SU-DHL-6 (cell line): Measurements from ENCODE around the gene TMCC1.

Experiments used
- H2AFZ ChIP-seq: fragments of 200-600 bp; sonication (generic); 2 replicates; pipeline ENCODE4 v1.6.1; 2014; ENCODE audit warnings: low read depth, mild to moderate bottlenecking, moderate library complexity, mixed read lengths, antibody characterized with exemption, low read length; ENCODE audit not compliant: severe bottlenecking
- H3F3A ChIP-seq: fragments of 200-600 bp; shearing (Covaris generic); 2 replicates; pipeline ENCODE4 v1.6.0; 2016; ENCODE audit warnings: antibody characterized with exemption, mild to moderate bottlenecking; ENCODE audit not compliant: insufficient read depth
- H3K27ac ChIP-seq: fragments of 200-600 bp; sonication (generic); 2 replicates; pipeline ENCODE4 v1.5.1; 2016; ENCODE audit warnings: low read depth, mild to moderate bottlenecking, low read length, moderate library complexity, mixed read lengths
- H3K27me3 ChIP-seq: fragments of 200-600 bp; sonication (generic), shearing (Covaris generic); 2 replicates; pipeline ENCODE4 v1.6.0; 2014; ENCODE audit warnings: mild to moderate bottlenecking, low read length
- H3K36me3 ChIP-seq: fragments of 200-600 bp; sonication (generic); 2 replicates; pipeline ENCODE4 v1.6.1; 2014; ENCODE audit warnings: mild to moderate bottlenecking, low read length, mixed read lengths
- H3K4me2 ChIP-seq: fragments of 300-600, 200-600 bp; shearing (Covaris generic), sonication (generic); 2 replicates; pipeline ENCODE4 v1.6.0; 2014; ENCODE audit warnings: low read length, low read depth, mild to moderate bottlenecking; ENCODE audit not compliant: poor library complexity, severe bottlenecking
- H3K4me3 ChIP-seq: fragments of 200-600 bp; sonication (generic); 2 replicates; pipeline ENCODE4 v1.5.1; 2014; ENCODE audit warnings: antibody characterized with exemption, low read length, mild to moderate bottlenecking, mixed read lengths; ENCODE audit not compliant: insufficient read depth, poor library complexity, severe bottlenecking
- H3K79me2 ChIP-seq: fragments of 200-600 bp; sonication (generic); 2 replicates; pipeline ENCODE4 v1.6.1; 2014; ENCODE audit warnings: mild to moderate bottlenecking, low read length, moderate library complexity; ENCODE audit not compliant: insufficient read depth
- H3K9ac ChIP-seq: fragments of 200-600 bp; sonication (generic); 2 replicates; pipeline ENCODE4 v1.7.0; 2014; ENCODE audit warnings: mild to moderate bottlenecking, low read length
- H3K9me2 ChIP-seq: fragments of 200-600 bp; sonication (generic); replicated peaks from 2 replicates; pipeline ENCODE4 v1.6.1; 2014; ENCODE audit warnings: low read length; ENCODE audit not compliant: insufficient read depth
- H3K9me3 ChIP-seq: fragments of 200-600 bp; sonication (generic); 2 replicates; pipeline ENCODE4 v1.6.1; 2014; ENCODE audit warnings: low read length, mixed read lengths; ENCODE audit not compliant: insufficient read depth
- H4K20me1 ChIP-seq: fragments of 200-600 bp; sonication (generic); 2 replicates; pipeline ENCODE4 v1.6.1; 2014; ENCODE audit warnings: low read depth, mild to moderate bottlenecking, antibody characterized with exemption, low read length, moderate library complexity, mixed read lengths
- CTCF ChIP-seq: fragments of 200-600 bp; sonication (generic); IDR thresholded peaks from one replicate; pipeline ENCODE4 v1.5.1; 2017; ENCODE audit warnings: antibody characterized with exemption, mild to moderate bottlenecking, low read length, moderate library complexity; ENCODE audit not compliant: insufficient read depth, poor library complexity, severe bottlenecking
- EZH2phosphoT487 ChIP-seq: fragments of 200-600 bp; sonication (generic), shearing (Covaris generic); conservative IDR thresholded peaks from 2 replicates; pipeline ENCODE4 v1.6.1; 2018; ENCODE audit warnings: mild to moderate bottlenecking, antibody characterized with exemption, low read length, moderate library complexity, mixed read lengths

TMCC1 gene

GRCh38 chr3:129600348-129600747 is 293.2 kb downstream of the TMCC1 start:
- Histone ChIP-seq H4K20me1 (no peaks in the 10 kb centered on the region), H3K79me2 (no peaks in the 10 kb centered on the region), H3K27ac (no peak overlapping the region), H3K9me3 (no peaks in the 10 kb centered on the region), H3K36me3 (no peaks in the 10 kb centered on the region), H3K9me2 (no peaks in the 10 kb centered on the region), H3F3A (no peaks in the 10 kb centered on the region), H3K4me3 (no peak overlapping the region), H3K9ac (no peak overlapping the region), H2AFZ (no peak overlapping the region), H3K27me3 (no peaks in the 10 kb centered on the region), H3K4me2 (no peak overlapping the region)
- TF ChIP-seq CTCF (no peak), EZH2phosphoT487 (no peak)

DNA sequence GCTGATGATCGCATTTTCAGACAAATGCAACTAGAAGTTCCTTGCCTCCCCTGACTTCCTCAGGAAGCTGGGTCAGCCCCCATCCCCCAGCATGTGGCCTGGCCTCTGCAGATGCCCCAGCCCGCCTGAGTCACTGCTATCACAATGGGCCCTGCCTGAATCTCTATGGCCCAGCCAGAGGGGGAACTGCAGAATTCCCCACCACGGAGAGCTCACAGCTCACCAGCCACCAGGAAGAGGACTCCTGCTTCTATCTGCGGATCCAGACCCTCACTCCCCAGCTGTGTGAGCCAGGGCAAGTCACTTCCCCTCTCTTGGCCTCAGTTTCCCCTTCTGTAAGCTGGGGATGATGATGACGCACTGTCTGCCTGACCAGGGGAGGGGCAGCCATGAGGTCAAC is 293.9 kb downstream of the TMCC1 start:
- Histone ChIP-seq H3K9ac (no peak overlapping the region), H3K79me2 (no peaks in the 10 kb centered on the region), H3K27ac (no peak overlapping the region), H3K4me3 (no peak overlapping the region), H3K36me3 (no peaks in the 10 kb centered on the region), H3K27me3 (no peaks in the 10 kb centered on the region), H2AFZ (no peak overlapping the region), H3K9me3 (no peaks in the 10 kb centered on the region), H3K9me2 (no peaks in the 10 kb centered on the region), H3F3A (no peaks in the 10 kb centered on the region), H4K20me1 (no peaks in the 10 kb centered on the region), H3K4me2 (no peak overlapping the region)
- no peak for TF ChIP-seq CTCF
- no peak for TF ChIP-seq EZH2phosphoT487

DNA sequence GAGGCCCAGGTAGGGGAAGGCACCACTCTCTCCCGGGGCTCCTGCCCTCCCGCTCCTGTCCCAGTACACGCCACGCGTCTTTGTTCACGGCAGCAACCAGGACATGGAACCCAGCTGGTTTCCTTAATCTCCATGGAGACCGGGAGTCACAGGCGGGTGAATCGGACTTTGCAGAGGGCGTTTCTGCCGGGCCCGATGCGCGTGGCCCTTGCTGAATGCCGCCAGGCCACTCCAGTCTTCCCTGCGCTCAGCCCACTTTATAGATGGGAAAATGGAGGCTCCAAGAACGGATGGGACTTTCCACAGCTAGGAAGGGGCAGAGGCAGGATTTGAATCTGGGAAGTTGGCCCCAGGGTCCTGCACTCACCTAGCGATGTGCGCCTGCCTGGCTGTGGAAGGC is 294.4 kb downstream of the TMCC1 start:
- H2AFZ ChIP-seq: no peak overlapping the region
- no peak overlapping the region for H3K4me2 ChIP-seq
- H3K9ac ChIP-seq: no peak overlapping the region
- no peaks in the 10 kb centered on the region for H3K27me3 ChIP-seq
- H3F3A ChIP-seq: no peaks in the 10 kb centered on the region
- no peaks in the 10 kb centered on the region for H4K20me1 ChIP-seq
- no peak for TF ChIP-seq CTCF
- no peak for TF ChIP-seq EZH2phosphoT487
- H3K9me3 ChIP-seq: no peaks in the 10 kb centered on the region
- H3K27ac ChIP-seq: no peak overlapping the region
- H3K36me3 ChIP-seq: no peaks in the 10 kb centered on the region
- H3K9me2 ChIP-seq: no peaks in the 10 kb centered on the region
- no peak overlapping the region for H3K4me3 ChIP-seq
- no peaks in the 10 kb centered on the region for H3K79me2 ChIP-seq

DNA sequence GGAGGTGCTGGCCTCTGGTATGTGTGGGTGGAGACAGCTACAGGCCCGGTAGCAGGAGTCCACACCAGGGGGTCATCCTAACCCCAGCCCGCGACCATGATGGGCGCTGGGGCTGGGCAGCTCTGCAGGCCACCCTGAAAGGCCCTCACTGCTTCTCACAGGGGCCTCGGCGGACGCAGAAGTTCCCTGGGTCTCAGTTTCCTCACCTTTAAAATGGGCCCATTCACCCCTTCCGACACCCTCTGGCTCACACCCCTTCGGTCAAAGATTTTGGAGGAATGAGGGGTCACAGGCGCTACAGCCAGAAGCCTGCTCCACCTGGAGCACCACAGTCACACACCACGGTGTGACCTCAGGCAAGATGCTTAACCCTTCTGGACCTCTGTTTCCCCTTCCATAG is 295.0 kb downstream of the TMCC1 start:
- TF ChIP-seq EZH2phosphoT487 (no peak), CTCF (no peak)
- no peak overlapping the region for H3K9ac ChIP-seq
- H3K4me2 ChIP-seq: no peak overlapping the region
- no peak overlapping the region for H3K27ac ChIP-seq
- no peaks in the 10 kb centered on the region for H3K27me3 ChIP-seq
- H4K20me1 ChIP-seq: no peaks in the 10 kb centered on the region
- H3K4me3 ChIP-seq: no peak overlapping the region
- no peaks in the 10 kb centered on the region for H3K9me2 ChIP-seq
- H3K79me2 ChIP-seq: no peaks in the 10 kb centered on the region
- H2AFZ ChIP-seq: no peak overlapping the region
- H3K9me3 ChIP-seq: no peaks in the 10 kb centered on the region
- no peaks in the 10 kb centered on the region for H3K36me3 ChIP-seq
- no peaks in the 10 kb centered on the region for H3F3A ChIP-seq
